Hematopoietic multipotent progenitor cell treated with erythropoietin and hydrocortisone succinate and interleukin-3 and kit ligand, for 8 days (in vitro differentiated cells): ENCODE data around the gene TFPT.
"Not testable (repeated sequence)": the region's sequence is repeated elsewhere in the genome, so short reads cannot be mapped to it uniquely, and the experiment has no call there.

Experiments used
- DNase-seq: peaks from one replicate; pipeline ENCODE4 v3.0.0-alpha.2; 2015

Gene TFPT

GRCh38 chr19:54114340-54115108, 933 bp downstream of the TFPT start:
- DNase-seq = peak; percentile 66

DNA sequence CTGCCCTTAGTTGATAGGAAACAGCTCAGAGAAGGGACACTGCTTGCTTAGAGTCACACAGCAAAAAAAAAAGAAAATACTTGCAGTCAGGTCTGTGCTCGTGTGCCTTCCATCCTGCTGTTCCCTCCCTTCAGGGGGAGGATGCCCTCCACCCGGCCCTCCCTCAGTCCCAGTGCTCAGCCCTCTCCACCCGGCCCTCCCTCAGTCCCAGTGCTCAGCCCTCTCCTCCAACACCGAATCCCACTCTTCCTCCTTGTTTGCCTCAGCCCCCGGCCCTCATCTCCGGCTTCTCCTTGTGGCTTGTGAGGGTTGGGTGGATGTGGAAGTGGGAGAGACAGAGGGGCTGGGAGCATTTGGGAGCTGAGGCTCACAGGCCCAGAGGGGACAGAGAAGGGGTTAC, 5.8 kb downstream of the TFPT start:
- no peak for DNase-seq

- no peak for DNase-seq
Observed at GRCh38 chr19:54108496-54108895, 7.0 kb downstream of the TFPT start.

GRCh38 chr19:54107876-54108490, 7.5 kb downstream of the TFPT start:
- DNase-seq = no peak

DNA sequence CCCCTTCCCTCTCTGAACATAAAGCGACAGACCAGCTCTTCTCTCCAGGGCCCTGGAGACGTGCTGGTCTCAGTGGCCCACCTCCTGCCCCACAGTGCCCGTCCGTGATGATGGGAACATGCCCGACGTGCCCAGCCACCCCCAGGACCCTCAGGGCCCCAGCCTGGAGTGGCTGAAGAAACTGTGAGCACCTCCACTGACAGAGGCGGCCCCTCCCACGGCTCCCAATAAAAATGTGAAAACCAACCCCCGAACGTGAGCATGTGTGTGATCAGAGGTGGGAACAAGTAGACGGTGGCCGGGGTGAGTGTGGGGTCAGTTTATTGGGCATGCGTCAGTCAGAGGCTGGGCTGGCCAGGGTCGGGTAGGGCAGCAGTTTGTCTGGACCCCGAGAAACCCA, 8.7 kb downstream of the TFPT start:
- no peak for DNase-seq

GRCh38 chr19:54105796-54106195, 9.7 kb downstream of the TFPT start:
- DNase-seq = no peak

- no peak for DNase-seq
Observed at GRCh38 chr19:54104998-54105715, 10.3 kb downstream of the TFPT start.

- peak; percentile 98 for DNase-seq
Observed at GRCh38 chr19:54102421-54103169, 12.9 kb downstream of the TFPT start, which contains the start of gene NDUFA3. NDUFA3 (plus strand) TSS chr19:54102855; CDS start chr19:54102879, 24 bp downstream.

- DNase-seq = no peak
Observed at GRCh38 chr19:54100561-54100960, 14.9 kb downstream of the TFPT start, which contains the start of gene OSCAR. OSCAR (minus strand) TSS chr19:54100803; CDS start chr19:54100792, 11 bp downstream.

DNA sequence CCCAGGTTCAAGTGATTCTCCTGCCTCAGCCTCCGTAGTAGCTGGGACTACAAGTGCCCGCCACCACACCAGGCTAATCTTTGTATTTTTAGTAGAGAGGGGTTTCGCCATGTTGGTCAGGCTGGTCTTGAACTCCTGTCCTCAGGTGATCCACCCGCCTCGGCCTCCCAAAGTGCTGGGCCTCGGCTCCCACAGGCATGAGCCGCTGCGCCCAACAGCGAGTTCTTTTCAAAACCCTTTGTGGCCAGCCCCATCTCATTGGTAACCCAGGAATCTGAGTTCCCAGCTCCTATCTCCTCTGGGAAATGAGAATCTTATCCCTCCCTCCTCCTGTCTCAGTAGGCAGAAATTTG, 15.6 kb downstream of the TFPT start:
- not testable (repeated sequence) for DNase-seq

DNA sequence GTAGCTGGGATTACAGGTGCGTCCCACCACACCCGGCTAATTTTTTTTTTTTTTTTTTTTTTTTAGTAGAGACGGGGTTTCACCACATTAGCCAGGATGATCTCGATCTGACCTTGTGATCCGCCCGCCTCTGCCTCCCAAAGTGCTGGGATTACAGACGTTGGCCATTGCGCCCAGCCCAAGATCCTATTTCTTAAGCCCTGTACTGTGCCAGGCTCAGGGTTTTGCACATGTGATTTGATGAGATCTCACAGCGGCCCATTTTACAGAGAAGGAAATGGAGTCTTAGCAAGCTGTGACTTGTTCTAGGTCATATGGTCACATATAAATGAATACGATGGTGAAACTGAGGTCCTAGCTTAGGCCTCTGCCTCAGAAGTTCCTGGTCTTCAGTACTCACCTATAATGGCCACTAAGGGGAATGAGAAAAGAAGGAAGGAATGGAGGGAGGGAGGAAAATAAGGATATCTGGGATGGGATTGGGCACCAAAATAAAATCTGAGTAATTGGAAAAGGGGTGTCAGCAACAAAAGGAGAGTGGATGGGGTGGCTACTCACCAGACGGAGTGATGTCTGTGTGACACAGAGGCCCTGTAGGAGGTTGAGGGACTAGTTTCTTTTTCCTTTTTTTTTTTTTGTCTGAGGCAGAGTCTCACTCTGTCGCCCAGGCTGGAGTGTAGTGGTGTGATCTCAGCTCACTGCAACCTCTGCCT, 16.1 kb downstream of the TFPT start:
- no peak for DNase-seq

DNA sequence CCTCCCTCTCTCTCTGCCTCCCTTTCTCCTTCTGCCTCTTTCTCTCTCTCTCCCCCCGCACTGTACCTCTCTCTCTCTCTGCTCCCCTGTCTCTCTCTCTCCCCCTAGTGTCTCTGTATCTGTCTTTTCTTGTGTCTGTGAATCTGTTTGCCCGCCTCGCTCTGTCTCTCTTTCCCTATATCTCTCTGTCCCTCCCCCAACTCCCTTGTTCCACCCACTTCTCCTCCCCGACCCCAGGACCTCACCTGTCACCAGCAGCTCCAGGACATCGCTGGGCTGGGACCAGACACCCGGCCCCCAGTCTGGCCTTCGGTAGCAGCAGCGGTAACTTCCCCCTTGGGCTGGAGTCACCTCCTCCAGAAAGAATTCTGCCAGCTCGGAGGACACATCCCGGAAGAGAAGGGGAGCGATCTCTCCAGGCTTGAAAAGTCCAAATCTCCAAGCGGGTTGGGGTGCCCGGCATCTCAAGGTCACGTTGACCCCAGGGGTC, 18.8 kb downstream of the TFPT start:
- DNase-seq = peak; percentile 47

DNA sequence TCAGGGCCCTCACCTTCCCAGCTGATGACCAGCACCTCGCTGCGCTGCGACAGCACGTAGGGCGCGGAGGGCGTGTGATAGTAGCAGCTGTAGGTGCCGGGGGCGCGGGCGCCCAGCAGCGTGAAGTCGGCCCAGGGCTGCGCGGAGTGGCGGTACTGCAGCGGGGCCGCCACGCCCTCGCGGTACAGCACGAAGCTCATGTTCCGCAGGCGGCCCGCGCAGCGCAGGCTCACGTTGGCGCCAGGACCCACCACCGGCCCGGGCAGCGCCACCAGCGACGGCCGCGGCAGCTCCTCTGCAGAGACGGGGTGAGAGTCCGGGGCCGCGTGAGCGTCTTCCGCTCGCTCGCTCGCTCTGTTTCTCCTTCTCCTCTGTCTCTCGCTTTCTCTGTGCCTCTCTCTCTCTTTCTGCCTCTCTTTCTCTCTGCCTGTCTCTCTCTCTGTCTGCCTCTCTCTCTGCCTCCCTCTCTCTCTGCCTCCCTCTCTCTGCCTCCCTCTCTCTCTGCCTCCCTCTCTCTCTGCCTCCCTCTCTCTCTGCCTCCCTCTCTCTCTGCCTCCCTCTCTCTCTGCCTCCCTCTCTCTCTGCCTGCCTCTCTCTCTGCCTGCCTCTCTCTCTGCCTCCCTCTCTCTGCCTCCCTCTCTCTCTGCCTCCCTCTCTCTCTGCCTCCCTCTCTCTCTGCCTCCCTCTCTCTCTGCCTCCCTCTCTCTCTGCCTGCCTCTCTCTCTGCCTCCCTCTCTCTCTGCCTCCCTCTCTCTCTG, 19.4 kb downstream of the TFPT start:
- DNase-seq = peak; percentile 15

DNA sequence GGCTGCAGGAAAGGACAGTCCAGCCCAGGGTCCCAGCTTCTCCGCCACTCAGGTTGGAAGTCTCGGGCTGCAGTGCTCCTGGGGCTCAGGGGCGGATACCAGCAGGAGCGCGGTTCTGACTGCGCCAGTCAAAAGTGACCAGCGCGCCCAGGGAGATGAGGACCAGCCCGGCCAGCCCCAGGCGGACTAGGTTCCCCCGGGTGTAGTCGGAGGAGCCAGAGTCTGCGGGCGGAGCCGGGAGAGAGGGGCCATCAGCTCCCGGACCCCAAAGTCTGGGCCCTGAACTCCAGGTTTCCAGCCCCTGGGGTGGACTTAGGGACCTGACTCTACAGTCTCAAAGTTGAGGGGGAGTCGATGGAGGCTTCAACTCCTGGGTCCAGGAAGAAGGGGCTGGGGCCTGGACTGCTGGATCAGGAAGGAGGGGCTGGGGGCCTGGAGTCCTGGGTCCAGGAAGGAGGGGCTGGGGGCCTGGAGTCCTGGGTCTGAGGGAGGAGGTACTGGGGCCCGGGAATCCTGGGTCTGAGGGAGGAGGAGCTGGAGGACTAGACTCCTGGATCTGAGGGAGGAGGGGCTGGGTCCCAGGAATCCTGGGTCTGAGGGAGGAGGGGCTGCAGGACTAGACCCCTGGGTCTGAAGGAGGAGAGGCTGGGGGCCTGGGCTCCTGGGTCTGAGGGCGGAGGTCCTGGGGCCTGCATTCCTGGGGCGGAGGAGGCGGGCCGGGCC, 20.2 kb downstream of the TFPT start:
- no peak for DNase-seq

DNA sequence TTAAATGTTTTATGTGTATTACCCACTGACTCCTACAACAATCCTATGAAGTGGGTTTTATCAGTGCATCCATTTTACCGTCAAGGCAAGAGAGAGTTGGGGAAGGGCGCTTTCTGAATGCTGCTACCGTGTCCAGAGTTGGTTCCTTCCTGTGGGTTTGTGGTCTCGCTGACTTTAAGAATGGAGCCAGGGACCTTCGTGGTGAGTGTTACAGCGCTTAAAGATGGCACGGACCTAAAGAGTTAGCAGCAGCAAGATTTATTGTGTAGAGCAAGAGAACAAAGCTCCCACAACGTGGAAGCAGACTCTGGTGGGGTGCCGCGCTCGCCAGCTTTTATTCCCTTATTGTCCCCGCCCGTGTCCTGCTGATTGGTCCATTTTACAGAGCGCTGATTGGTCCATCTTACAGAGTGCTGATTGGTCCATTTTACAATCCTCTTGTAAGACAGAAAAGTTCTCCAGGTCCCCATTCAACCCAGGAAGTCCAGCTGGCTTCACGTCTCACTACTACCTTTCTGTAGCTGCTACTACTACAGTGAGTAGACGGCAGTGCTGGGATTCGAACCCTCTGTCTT, 20.9 kb downstream of the TFPT start:
- DNase-seq = no peak

GRCh38 chr19:54084410-54084809, 31.0 kb downstream of the TFPT start:
- DNase-seq = no peak

DNA sequence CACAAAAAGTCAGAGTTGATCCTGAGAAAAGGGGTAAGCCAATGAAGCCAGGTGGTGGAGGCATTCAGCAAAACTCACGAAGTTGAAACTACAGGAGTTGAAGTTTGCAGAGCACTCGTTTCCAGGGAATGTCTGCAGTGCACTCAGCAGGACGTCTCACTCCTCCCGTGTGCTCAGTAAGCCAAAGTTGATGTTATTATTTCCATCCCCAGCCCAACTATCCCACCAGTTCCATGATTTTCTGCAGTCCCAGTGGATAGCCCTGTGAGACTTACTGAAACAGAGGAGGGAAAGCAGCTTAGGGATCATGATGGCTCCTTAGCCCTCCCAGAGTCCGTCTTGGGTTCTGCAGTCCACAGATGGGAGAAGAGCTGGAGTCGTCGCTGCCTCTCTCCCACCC, 34.4 kb downstream of the TFPT start, which contains the start of gene TARM1:
Gene TARM1, minus strand, starts transcription at position 334 of the 400 bp plus-strand sequence. Its CDS starts 25 bp downstream, at position 309.
- DNase-seq = no peak

DNA sequence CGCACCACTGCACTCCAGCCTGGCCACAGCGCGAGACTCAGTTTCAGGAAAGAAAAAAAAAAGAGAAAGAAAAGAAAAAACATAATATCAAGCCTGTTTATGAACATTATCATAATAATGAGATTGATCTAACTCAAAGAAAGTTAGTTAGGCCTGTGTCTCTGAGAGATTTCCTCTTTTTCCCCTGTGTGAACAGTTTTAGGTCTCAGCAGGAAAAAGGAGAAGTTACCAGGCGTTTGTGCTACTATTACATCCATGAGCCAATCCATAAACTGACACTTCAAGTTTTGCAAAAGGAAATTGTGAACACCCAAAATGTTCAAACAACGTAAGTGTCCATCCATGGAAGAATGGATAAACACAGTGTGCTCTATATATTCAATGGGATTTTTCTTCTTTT, 38.1 kb downstream of the TFPT start:
- no peak for DNase-seq

- DNase-seq = no peak
Observed at GRCh38 chr19:54074851-54075250, 40.6 kb downstream of the TFPT start.

DNA sequence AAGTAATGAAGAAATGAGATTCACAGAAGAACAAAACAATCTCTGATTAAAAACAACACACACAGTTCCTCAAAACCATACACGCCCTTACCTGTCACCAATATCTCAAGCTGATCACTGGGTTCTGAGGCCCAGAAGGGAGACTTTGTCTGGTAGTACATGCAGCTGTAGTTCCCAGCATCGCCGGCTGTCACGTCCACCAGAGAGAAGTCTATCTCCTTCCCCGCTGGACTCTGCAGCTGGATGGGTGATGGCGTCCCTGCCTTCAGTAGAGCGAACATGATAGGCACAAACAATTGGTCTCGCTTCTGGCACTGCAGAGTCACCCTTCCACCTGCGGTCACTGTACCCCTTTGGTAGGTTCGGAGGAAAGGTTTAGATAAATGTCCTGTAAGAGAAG, 41.6 kb downstream of the TFPT start:
- DNase-seq = no peak
